ENCODE data around the gene ZNF774. TPM values are rescaled to one million over a fixed set of nuclear protein-coding genes. Genes with fewer than 3 reads are reported as not detected.
A peak's percentile ranks its signal among the peaks of the same experiment; 100 is the strongest.
"Not testable (repeated sequence)": the region's sequence is repeated elsewhere in the genome, so short reads cannot be mapped to it uniquely, and the experiment has no call there.

Gene ZNF774
- total RNA-seq, 4 donors from 2014 or later = 0.66 to 2.9 (median 1.2) TPM

- 76 to 78% methylated on average over 6 of the region's 6 CpGs for WGBS, 2 donors
- Histone ChIP-seq H3K4me1 (peaks cover 0 to 14% (median 3%) of the 10 kb centered on the region in 4 donors), H3K9me3 (no peaks in the 10 kb centered on the region), H3K27ac (no peak overlapping the region), H3K4me3 (no peak overlapping the region), H3K36me3 (no peaks in the 10 kb centered on the region), H3K27me3 (no peaks in the 10 kb centered on the region)
- DNase-seq (ENCODE audit: low spot score in 2 of 2) = no peak
- TF ChIP-seq POLR2A (IDR thresholded peaks at IDR 0.05) = no peak
- no peak for TF ChIP-seq CTCF (IDR thresholded peaks at IDR 0.05)
- TF ChIP-seq EP300 (IDR thresholded peaks at IDR 0.05) = no peak
These were observed 11.7 kb upstream of the ZNF774 start for GRCh38 chr15:90340345-90340744.

DNA sequence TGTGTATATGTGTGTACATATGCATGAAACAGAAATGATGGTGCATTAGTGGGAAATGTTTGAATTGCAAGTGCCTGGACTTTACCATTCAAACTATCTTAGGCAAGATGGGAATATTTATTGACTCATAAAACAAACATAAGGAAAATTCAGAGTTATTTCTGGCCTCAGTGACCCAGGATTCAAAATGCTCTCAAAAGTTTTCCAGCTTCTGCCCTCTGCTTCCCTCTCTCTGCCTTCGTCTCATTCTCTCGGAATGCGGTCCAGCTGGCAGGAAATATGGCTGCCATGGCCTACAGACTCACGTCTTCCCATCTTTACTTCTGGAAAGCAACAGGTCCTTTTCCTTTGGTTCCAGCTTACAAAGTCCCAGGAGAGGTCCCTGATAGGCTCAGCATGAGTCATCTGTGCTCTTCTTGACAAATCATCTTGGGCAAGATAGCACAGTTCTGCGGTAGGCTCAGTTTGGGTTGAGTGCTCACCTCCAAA is 8.7 kb upstream of the ZNF774 start:
- Histone ChIP-seq H3K27ac (no peak overlapping the region), H3K4me3 (no peak overlapping the region), H3K4me1 (peaks cover 0 to 14% (median 3%) of the 10 kb centered on the region in 4 donors), H3K9me3 (no peaks in the 10 kb centered on the region), H3K27me3 (no peaks in the 10 kb centered on the region), H3K36me3 (no peaks in the 10 kb centered on the region)
- WGBS, 2 donors = 74 to 77% methylated on average over 5 of the region's 5 CpGs
- DNase-seq (ENCODE audit: low spot score in 2 of 2) = no peak
- TF ChIP-seq POLR2A (IDR thresholded peaks at IDR 0.05) (no peak), CTCF (IDR thresholded peaks at IDR 0.05) (no peak), EP300 (IDR thresholded peaks at IDR 0.05) (no peak)

- no peak overlapping the region for H3K4me3 ChIP-seq
- H3K36me3 ChIP-seq = no peaks in the 10 kb centered on the region
- no peaks in the 10 kb centered on the region for H3K27me3 ChIP-seq
- 81 to 86% methylated on average over 1 of the region's 1 CpG for WGBS, 2 donors
- no peak overlapping the region for H3K27ac ChIP-seq
- no peaks in the 10 kb centered on the region for H3K9me3 ChIP-seq
- TF ChIP-seq CTCF (IDR thresholded peaks at IDR 0.05) = no peak
- no peak for TF ChIP-seq POLR2A (IDR thresholded peaks at IDR 0.05)
- TF ChIP-seq EP300 (IDR thresholded peaks at IDR 0.05) = no peak
- H3K4me1 ChIP-seq = peaks cover 0 to 14% (median 3%) of the 10 kb centered on the region in 4 donors
- DNase-seq (ENCODE audit: low spot score in 2 of 2) = no peak
These were observed 7.4 kb upstream of the ZNF774 start for GRCh38 chr15:90344662-90345061.

- TF ChIP-seq POLR2A (IDR thresholded peaks at IDR 0.05) (no peak), EP300 (IDR thresholded peaks at IDR 0.05) (peak in 1 of 2 donors; percentile 10), CTCF (IDR thresholded peaks at IDR 0.05) (no peak)
- H3K9me3 ChIP-seq = no peaks in the 10 kb centered on the region
- peaks cover 0 to 14% (median 3%) of the 10 kb centered on the region in 4 donors for H3K4me1 ChIP-seq
- no peak overlapping the region for H3K27ac ChIP-seq
- DNase-seq (ENCODE audit: low spot score in 2 of 2) = peak in 1 of 2 donors; percentile 29
- 17 to 34% methylated on average over 2 of the region's 2 CpGs for WGBS, 2 donors
- H3K36me3 ChIP-seq = no peaks in the 10 kb centered on the region
- H3K27me3 ChIP-seq = no peaks in the 10 kb centered on the region
- H3K4me3 ChIP-seq = no peak overlapping the region
These were observed 6.2 kb upstream of the ZNF774 start for GRCh38 chr15:90345857-90346256.

DNA sequence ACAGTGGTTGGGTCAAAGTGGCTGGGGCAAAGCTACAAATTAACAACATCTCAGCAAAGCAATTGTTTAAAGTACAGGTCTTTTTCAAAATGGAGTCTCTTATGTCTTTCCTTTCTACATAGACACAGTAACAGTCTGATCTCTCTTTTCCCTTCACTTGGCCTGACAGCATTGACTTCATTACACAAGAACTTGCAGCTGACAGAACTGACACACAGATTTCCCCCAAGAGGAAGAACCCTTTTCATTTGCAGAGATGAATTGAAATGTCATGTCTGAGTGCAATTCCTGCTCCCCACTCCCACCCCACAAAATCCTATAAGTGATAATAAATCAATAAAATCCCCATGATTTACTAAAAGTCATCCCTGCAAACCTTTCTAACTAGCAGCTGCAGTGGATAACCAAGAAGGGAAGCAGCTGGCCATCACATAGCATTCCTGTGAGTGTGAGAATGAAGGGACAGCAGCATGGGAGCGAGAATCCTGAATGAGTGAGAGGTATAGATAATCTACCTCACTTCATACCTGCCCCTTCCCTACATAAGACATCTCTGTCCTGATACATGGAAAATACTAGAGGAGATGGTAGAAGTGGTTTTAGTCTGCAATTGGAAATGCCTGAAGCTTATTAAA is 4.5 kb upstream of the ZNF774 start:
- not testable (repeated sequence) for H3K27ac ChIP-seq; H3K9me3 ChIP-seq; DNase-seq (ENCODE audit: low spot score in 2 of 2)

More for the DNA sequence above, 4.5 kb upstream of the ZNF774 start:
- H3K4me1 ChIP-seq = peaks cover 0 to 17% (median 3%) of the 10 kb centered on the region in 4 donors
- 96 to 100% methylated on average over 1 of the region's 1 CpG for WGBS, 2 donors
- not testable (repeated sequence) for H3K36me3 ChIP-seq, H3K4me3 ChIP-seq, H3K27me3 ChIP-seq
